ENCODE results near the gene SPATA17.

Gene SPATA17

DNA sequence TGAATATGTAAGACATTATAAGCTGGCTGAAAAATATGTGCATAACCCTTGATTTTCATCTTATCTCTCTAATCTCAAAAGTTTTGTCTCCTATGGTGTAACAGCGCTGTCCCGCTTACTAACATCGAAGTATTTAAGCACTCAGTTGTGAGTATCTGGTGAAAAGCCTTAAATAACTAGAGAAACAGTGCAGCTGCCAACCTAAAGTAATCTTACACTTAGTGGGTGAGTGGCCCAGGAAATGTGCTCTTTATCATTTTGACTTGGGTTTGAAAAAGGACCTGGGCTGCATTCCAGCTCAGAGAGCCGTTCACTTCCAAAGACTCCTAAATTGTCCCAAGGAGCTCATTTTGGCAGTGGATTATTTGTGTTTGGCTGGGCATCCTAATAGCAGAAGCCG lies 225.9 kb downstream of the SPATA17 start:
- Mint-ChIP-seq H3K27ac (no peak overlapping the region), H3K4me1 (ENCODE audit: low read depth) (no peaks in the 10 kb centered on the region), H3K36me3 (no peaks in the 10 kb centered on the region), H3K4me3 (no peak overlapping the region), H3K9me3 (ENCODE audit: low read depth) (peaks cover 4% of the 10 kb centered on the region), H3K27me3 (no peaks in the 10 kb centered on the region)

DNA sequence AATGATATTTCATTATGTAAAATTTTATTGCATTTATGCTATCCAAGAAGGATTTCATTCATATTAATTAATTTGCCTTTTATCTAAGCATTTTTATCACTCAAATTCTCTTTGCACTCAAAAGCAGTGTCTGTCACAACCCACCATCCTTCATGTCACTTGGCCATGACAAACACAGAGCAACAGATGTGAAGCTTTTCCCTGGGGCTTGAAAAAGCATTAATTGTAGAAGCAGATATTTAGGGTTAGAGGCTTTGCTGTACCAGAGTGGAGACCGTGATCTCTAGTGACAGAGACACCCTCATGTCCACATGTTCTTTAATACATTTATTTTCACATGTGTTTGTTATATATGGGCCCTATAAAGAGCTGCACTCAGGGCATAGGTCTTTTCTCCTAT lies 230.5 kb downstream of the SPATA17 start:
- Mint-ChIP-seq H3K27me3 (no peaks in the 10 kb centered on the region), H3K9me3 (ENCODE audit: low read depth) (peaks cover 4% of the 10 kb centered on the region), H3K4me1 (ENCODE audit: low read depth) (no peaks in the 10 kb centered on the region), H3K36me3 (no peaks in the 10 kb centered on the region), H3K27ac (no peak overlapping the region), H3K4me3 (no peak overlapping the region)

DNA sequence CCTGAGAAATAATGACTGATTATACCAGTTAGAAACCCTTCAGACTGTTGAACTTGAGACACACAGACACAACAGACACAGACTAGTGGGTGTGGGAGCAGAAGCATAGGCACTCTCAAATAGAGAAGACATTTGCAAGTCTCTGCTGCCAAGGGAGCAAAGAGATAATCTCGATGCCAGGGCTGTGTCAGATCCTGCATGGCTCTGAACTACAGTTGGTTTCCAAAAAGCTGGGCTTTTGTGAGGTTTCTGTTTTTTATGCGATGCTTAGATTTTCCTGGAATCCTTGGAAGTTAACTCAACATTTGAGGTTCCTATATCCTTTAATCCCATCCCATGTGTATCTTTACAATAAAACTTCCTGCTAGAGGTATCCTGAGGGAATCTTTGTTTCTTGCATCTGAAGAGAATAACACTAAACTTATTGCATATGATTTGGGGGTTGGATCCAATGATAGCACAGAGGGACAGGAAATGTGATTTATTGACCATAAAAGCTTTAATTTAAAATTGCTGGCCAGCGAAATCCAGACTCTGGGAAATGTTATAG lies 236.4 kb downstream of the SPATA17 start:
- Mint-ChIP-seq H3K27ac (no peak overlapping the region), H3K9me3 (ENCODE audit: low read depth) (peaks cover 6% of the 10 kb centered on the region), H3K27me3 (no peaks in the 10 kb centered on the region), H3K36me3 (no peaks in the 10 kb centered on the region), H3K4me3 (no peak overlapping the region), H3K4me1 (ENCODE audit: low read depth) (no peaks in the 10 kb centered on the region)

- no peaks in the 10 kb centered on the region for H3K4me1 Mint-ChIP-seq (ENCODE audit: low read depth)
- H3K9me3 Mint-ChIP-seq (ENCODE audit: low read depth), result peaks cover 9% of the 10 kb centered on the region
- H3K4me3 Mint-ChIP-seq, result no peak overlapping the region
- H3K27ac Mint-ChIP-seq, result no peak overlapping the region
- no peaks in the 10 kb centered on the region for H3K36me3 Mint-ChIP-seq
- H3K27me3 Mint-ChIP-seq, result no peaks in the 10 kb centered on the region
Observed at GRCh38 chr1:217871955-217872354, 240.8 kb downstream of the SPATA17 start.

- Mint-ChIP-seq H3K36me3 (no peaks in the 10 kb centered on the region), H3K9me3 (ENCODE audit: low read depth) (peaks cover 9% of the 10 kb centered on the region), H3K4me3 (no peak overlapping the region), H3K4me1 (ENCODE audit: low read depth) (no peaks in the 10 kb centered on the region), H3K27ac (no peak overlapping the region), H3K27me3 (no peaks in the 10 kb centered on the region)
Observed at GRCh38 chr1:217875229-217875628, 244.1 kb downstream of the SPATA17 start.

DNA sequence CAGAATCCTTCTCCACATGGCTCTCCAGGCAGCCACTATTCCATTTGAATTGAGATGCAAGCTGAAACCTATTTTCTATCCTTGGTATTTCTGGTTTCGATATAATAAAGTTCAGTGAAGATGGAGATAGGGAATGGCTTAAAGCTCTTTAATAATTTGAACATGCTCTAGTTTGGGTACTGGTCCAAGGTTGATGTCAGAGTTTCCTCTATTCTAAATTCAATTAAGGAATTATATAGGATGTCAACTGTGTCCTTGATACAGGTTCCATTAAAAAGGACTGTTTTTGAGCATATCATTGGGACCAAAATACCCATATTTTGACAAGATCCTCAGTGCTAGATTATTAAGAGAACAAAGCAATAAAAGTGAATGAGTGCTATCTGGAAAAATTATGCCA lies 245.3 kb downstream of the SPATA17 start:
- no peak overlapping the region for H3K4me3 Mint-ChIP-seq

DNA sequence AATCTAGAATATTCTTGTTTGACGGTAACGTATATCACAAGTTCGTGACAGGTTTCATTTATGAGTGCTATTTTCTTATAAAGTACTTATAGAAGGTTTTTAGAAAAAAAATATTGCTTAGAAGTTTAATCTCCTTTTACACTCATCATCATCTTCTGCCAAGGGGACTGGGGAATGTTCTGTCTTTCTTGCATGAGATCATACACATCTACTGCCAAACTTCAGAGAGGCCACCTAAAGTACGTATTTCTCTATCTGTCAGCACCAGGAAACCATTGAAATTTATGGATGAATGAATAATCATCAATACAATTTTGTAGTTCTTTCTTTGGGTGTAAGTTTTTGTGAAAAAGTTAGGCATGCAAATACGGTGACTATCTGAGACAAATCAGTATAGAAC lies 245.8 kb downstream of the SPATA17 start:
- Mint-ChIP-seq H3K4me1 (ENCODE audit: low read depth) (no peaks in the 10 kb centered on the region), H3K27me3 (no peaks in the 10 kb centered on the region), H3K36me3 (no peaks in the 10 kb centered on the region), H3K9me3 (ENCODE audit: low read depth) (peaks cover 3% of the 10 kb centered on the region), H3K27ac (no peak overlapping the region), H3K4me3 (no peak overlapping the region)

More for the DNA sequence above, 245.3 kb downstream of the SPATA17 start:
- no peak overlapping the region for H3K27ac Mint-ChIP-seq
- no peaks in the 10 kb centered on the region for H3K36me3 Mint-ChIP-seq
- H3K4me1 Mint-ChIP-seq (ENCODE audit: low read depth), result no peaks in the 10 kb centered on the region
- H3K9me3 Mint-ChIP-seq (ENCODE audit: low read depth), result peaks cover 6% of the 10 kb centered on the region
- no peaks in the 10 kb centered on the region for H3K27me3 Mint-ChIP-seq

- no peaks in the 10 kb centered on the region for H3K4me1 Mint-ChIP-seq (ENCODE audit: low read depth)
- H3K4me3 Mint-ChIP-seq, result no peak overlapping the region
- H3K27me3 Mint-ChIP-seq, result no peaks in the 10 kb centered on the region
- H3K9me3 Mint-ChIP-seq (ENCODE audit: low read depth), result no peaks in the 10 kb centered on the region
- H3K27ac Mint-ChIP-seq, result no peak overlapping the region
- no peaks in the 10 kb centered on the region for H3K36me3 Mint-ChIP-seq
Observed at GRCh38 chr1:217881131-217881543, 250.0 kb downstream of the SPATA17 start.

DNA sequence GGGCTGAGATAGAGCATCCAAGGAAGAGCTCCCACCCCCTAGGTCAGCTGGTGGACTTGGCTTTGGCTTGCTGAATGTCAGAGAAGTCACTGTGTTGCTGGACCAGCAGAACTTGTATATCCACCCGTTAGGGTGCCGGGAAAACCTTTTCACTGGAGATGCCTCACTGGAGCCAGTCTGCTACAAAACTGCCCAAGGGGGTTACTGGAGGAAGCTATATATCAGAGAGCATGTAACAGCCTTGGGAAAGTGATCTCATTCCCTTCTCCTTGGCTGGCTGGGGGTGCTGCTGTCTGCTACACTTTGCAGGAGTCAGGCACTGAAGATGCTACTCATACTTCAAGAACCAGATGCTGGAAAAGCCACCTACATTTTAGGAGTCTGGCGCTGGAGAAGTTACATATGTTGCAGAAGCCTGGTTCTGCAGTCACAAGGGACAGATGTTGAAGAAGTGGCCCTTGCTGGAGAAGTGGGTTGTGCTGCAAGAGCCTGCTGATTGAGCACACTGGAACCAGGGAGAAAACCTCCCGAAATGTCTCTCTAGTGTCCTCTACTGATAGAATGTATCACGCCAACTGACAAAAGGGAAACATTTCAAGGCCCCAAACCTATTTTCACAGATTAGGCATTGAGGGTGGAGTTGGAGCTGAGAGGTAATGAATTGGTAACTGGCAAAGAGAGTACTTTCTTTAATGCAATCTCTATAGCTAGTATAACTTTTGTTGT lies 250.6 kb downstream of the SPATA17 start:
- Mint-ChIP-seq H3K9me3 (ENCODE audit: low read depth) (no peaks in the 10 kb centered on the region), H3K27me3 (no peaks in the 10 kb centered on the region), H3K4me3 (no peak overlapping the region), H3K4me1 (ENCODE audit: low read depth) (no peaks in the 10 kb centered on the region), H3K36me3 (no peaks in the 10 kb centered on the region), H3K27ac (no peak overlapping the region)

DNA sequence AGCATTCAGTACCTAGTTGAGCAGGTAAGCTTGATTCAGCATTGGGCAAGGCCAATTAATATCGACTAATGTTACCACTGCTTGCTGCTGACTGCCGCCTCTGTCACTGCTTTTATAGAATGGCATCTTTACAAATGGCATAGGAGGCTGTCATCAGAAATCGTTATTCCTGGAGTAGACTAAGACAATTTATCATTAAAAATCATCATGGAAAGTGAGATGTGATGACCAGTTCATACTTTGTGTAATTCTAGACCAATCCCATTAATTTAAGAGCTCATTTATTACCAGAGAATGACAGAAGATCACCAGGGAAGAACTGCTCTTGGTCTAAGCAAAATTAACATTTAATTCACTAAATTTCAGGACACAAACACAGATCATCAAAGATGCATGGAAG lies 254.0 kb downstream of the SPATA17 start:
- Mint-ChIP-seq H3K4me3 (no peak overlapping the region), H3K27ac (no peak overlapping the region), H3K4me1 (ENCODE audit: low read depth) (no peaks in the 10 kb centered on the region), H3K9me3 (ENCODE audit: low read depth) (no peaks in the 10 kb centered on the region), H3K27me3 (peaks cover 3% of the 10 kb centered on the region), H3K36me3 (no peaks in the 10 kb centered on the region)

DNA sequence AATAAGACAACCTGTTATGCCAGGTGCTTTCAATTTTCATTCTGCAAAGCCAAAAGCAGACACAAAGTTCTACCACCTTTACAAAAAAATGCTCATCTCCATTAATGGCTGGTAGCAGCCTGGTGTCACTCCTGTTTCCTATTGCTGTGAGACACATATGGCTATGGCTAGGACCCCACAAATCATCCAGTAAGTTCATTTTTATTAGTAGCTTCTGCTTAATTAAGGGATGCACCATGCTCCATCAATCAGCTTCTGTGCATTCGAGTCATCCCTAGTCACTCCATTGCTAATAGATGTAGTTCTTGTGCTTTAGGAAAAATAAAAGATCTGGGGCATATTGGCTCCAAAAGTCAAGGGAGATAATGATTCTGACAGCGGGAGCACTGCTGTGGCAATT lies 257.2 kb downstream of the SPATA17 start:
- no peak overlapping the region for H3K27ac Mint-ChIP-seq
- peaks cover 3% of the 10 kb centered on the region for H3K27me3 Mint-ChIP-seq
- H3K4me3 Mint-ChIP-seq, result no peak overlapping the region
- H3K36me3 Mint-ChIP-seq, result no peaks in the 10 kb centered on the region
- H3K4me1 Mint-ChIP-seq (ENCODE audit: low read depth), result no peaks in the 10 kb centered on the region
- no peaks in the 10 kb centered on the region for H3K9me3 Mint-ChIP-seq (ENCODE audit: low read depth)

GRCh38 chr1:217889401-217889800 lies 258.3 kb downstream of the SPATA17 start:
- H3K36me3 Mint-ChIP-seq, result no peaks in the 10 kb centered on the region
- no peaks in the 10 kb centered on the region for H3K4me1 Mint-ChIP-seq (ENCODE audit: low read depth)
- no peak overlapping the region for H3K27ac Mint-ChIP-seq
- H3K4me3 Mint-ChIP-seq, result no peak overlapping the region
- peaks cover 3% of the 10 kb centered on the region for H3K27me3 Mint-ChIP-seq
- no peaks in the 10 kb centered on the region for H3K9me3 Mint-ChIP-seq (ENCODE audit: low read depth)

DNA sequence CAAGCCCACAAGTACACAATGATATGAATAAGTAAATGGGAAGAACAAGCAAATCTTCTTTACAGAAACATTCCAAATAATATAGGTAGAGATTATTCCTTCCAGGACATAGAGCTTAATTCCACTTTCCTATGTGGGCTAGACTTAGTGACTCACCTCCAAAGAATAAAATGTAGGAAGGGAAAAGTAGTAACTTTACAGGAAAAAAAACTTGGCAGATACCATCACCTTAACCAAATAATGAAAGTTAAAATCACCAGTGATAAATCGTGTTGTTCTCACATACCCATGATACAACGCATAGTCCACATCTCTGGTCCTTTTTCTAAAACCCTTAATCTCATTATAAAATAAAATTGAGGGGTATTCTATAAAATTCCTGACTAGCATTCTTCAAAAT lies 260.8 kb downstream of the SPATA17 start:
- H3K4me3 Mint-ChIP-seq, result no peak overlapping the region
- peaks cover 3% of the 10 kb centered on the region for H3K27me3 Mint-ChIP-seq
- H3K9me3 Mint-ChIP-seq (ENCODE audit: low read depth), result no peaks in the 10 kb centered on the region
- H3K4me1 Mint-ChIP-seq (ENCODE audit: low read depth), result no peaks in the 10 kb centered on the region
- H3K36me3 Mint-ChIP-seq, result no peaks in the 10 kb centered on the region
- no peak overlapping the region for H3K27ac Mint-ChIP-seq

GRCh38 chr1:217892750-217893149 lies 261.6 kb downstream of the SPATA17 start:
- Mint-ChIP-seq H3K4me1 (ENCODE audit: low read depth) (no peaks in the 10 kb centered on the region), H3K36me3 (no peaks in the 10 kb centered on the region), H3K4me3 (no peak overlapping the region), H3K9me3 (ENCODE audit: low read depth) (no peaks in the 10 kb centered on the region), H3K27me3 (peaks cover under 1% of the 10 kb centered on the region), H3K27ac (no peak overlapping the region)

DNA sequence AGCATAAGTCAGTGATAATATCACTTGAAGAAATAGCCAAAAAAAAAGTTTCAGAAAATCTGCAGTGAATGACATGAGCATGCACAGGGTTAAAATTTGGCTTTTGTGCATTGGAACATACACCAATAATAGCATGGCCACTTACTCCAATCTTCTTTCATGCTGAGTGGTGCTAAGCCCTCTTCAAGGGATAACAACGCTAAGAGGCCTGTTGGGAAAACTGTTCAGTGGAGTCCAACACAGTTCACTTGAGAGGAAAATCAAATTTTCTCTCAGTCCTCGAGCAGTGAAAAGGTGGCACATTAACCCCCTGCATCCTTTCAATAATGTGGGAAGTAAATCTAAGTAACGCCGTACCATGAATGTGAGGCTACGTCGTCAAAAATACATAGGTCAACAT lies 264.7 kb downstream of the SPATA17 start:
- H3K9me3 Mint-ChIP-seq (ENCODE audit: low read depth), result no peaks in the 10 kb centered on the region
- peaks cover 1% of the 10 kb centered on the region for H3K27me3 Mint-ChIP-seq
- no peak overlapping the region for H3K4me3 Mint-ChIP-seq
- no peaks in the 10 kb centered on the region for H3K36me3 Mint-ChIP-seq
- no peaks in the 10 kb centered on the region for H3K4me1 Mint-ChIP-seq (ENCODE audit: low read depth)
- no peak overlapping the region for H3K27ac Mint-ChIP-seq

GRCh38 chr1:217896490-217896889 lies 265.3 kb downstream of the SPATA17 start:
- no peak overlapping the region for H3K27ac Mint-ChIP-seq
- H3K4me1 Mint-ChIP-seq (ENCODE audit: low read depth), result no peaks in the 10 kb centered on the region
- no peaks in the 10 kb centered on the region for H3K36me3 Mint-ChIP-seq
- no peaks in the 10 kb centered on the region for H3K9me3 Mint-ChIP-seq (ENCODE audit: low read depth)
- H3K4me3 Mint-ChIP-seq, result no peak overlapping the region
- H3K27me3 Mint-ChIP-seq, result peaks cover 3% of the 10 kb centered on the region
